ENCODE data around the gene SYAP1. TPM values are rescaled to one million over a fixed set of nuclear protein-coding genes. Genes with fewer than 3 reads are reported as not detected.

Gene SYAP1
- total RNA-seq = 19.6 and 21.7 TPM in 2 replicates

GRCh38 chrX:16719334-16720084, at the start of gene SYAP1:
Gene SYAP1 (plus strand): TSS chrX:16719612. CDS start chrX:16719725, 113 bp downstream.

GRCh38 chrX:16712548-16713155, 6.8 kb upstream of the SYAP1 start, which contains the start of gene CTPS2:
Gene CTPS2 (minus strand): TSS chrX:16712669. CDS start chrX:16702902, 9,767 bp downstream.

GRCh38 chrX:16786139-16786790, 66.9 kb downstream of the SYAP1 start, which contains the start of gene TXLNG:
Gene TXLNG (plus strand): TSS chrX:16786466. CDS start chrX:16786488, 22 bp downstream.

Other genes with a start within 250 kb of the SYAP1 start
- not detected in 2 replicates for gene S100G, start 69.5 kb upstream of the SYAP1 start, total RNA-seq
- 6.4 and 6.8 TPM in 2 replicates for gene CTPS2, start 6.9 kb upstream of the SYAP1 start, total RNA-seq
- 5.8 and 10.4 TPM in 2 replicates for gene TXLNG, start 66.9 kb downstream of the SYAP1 start, total RNA-seq
- 66.7 and 73.3 TPM in 2 replicates for gene RBBP7, start 150.8 kb downstream of the SYAP1 start, total RNA-seq
- 6.8 and 7.5 TPM in 2 replicates for gene REPS2, start 227.0 kb downstream of the SYAP1 start, total RNA-seq

Data from cardiac ventricle fibroblast (primary cell).